ENCODE data around the gene BCDIN3D. TPM values are rescaled to one million over a fixed set of nuclear protein-coding genes. Genes with fewer than 3 reads are reported as not detected.

BCDIN3D gene
- total and polyA plus RNA-seq, 10 of the 15 experiments (the other 5 are each of a cell fraction or from before 2014, with no cell fraction given): 3.7 to 7.2 (median 6.4) TPM

- SMC1A ChIA-PET (ENCODE audit: uncharacterized antibody, unreplicated experiment): no interaction called here
- no peak overlapping the region for H3K9ac ChIP-seq (ENCODE audit: control insufficient read depth, insufficient read depth, low read length)
- H3K4me3 ChIP-seq: no peak overlapping the region
- H4K20me1 ChIP-seq (ENCODE audit: control insufficient read depth, insufficient read depth): no peaks in the 10 kb centered on the region
- peaks cover 0 to 3% of the 10 kb centered on the region in 2 experiments; a peak in 2 of 4 replicates for H3K36me3 ChIP-seq (ENCODE audit: control insufficient read depth in 2 of 2, insufficient read depth in 2 of 2, low read length in 1 of 2)
- H3K27me3 ChIP-seq (replicated peaks in 1 of 2; ENCODE audit: control insufficient read depth in 2 of 2, insufficient read depth in 2 of 2, low read length in 1 of 2): no peaks in the 10 kb centered on the region
- no peaks in the 10 kb centered on the region for H3K9me3 ChIP-seq (replicated peaks; ENCODE audit: control insufficient read depth, insufficient read depth, low read length)
- RAD21 ChIA-PET (ENCODE audit: unreplicated experiment): interaction anchor here (1.3 kb wide), 1 partner anchor 54 kb away, joined by 3 read pairs; the partner anchor contains the start of gene TMBIM6
- no peak overlapping the region for H2AFZ ChIP-seq (ENCODE audit: control insufficient read depth, low read depth, low read length)
- no peak for DNase-seq (ENCODE audit: low read depth, low spot score)
- no peaks in the 10 kb centered on the region for H3K4me1 ChIP-seq (ENCODE audit: control insufficient read depth, insufficient read depth, low read length)
- no peak for FAIRE-seq
- intact Hi-C loops (cut with micrococcal nuclease; ENCODE audit: unreplicated experiment) (no loop called here), in situ Hi-C loops (cut with MboI) (no loop called here)
- no TSS peak for BruUV-seq (replicated peaks)
- CTCF ChIA-PET: interaction anchor here (0.7 to 1.2 kb wide), 3 partner anchors 12 to 305 kb away, joined by 3 to 4 read pairs (median 3); no protein-coding TSS in a partner anchor
- 82% methylated on average over 32 of the region's 32 CpGs for WGBS (ENCODE audit: insufficient coverage, insufficient replicate concordance, low lambda C conversion rate, missing lambda C conversion rate)
- no peaks in the 10 kb centered on the region for H3K79me2 ChIP-seq (ENCODE audit: control insufficient read depth, insufficient read depth, low read length)
- no peak overlapping the region for H3K27ac ChIP-seq (ENCODE audit: control insufficient read depth, insufficient read depth)
- no peak overlapping the region for H3K4me2 ChIP-seq (ENCODE audit: control insufficient read depth, insufficient read depth)
- ATAC-seq: no peak
- POLR2A ChIA-PET: no interaction called here
- TF ChIP-seq BCL11A (IDR thresholded peaks at IDR 0.05; ENCODE audit: low read depth, low read length) (no peak), SIX5 (IDR thresholded peaks at IDR 0.05; ENCODE audit: low read depth, low read length, severe bottlenecking) (no peak), ZBTB40 (IDR thresholded peaks at IDR 0.05; ENCODE audit: borderline replicate concordance) (no peak), CBFB (IDR thresholded peaks at IDR 0.05; ENCODE audit: low read depth) (no peak), KDM1A (IDR thresholded peaks at IDR 0.05; ENCODE audit: borderline replicate concordance) (no peak), SIN3A (IDR thresholded peaks at IDR 0.05; ENCODE audit: low read depth, low read length) (no peak), EGR1 (IDR thresholded peaks at IDR 0.05; ENCODE audit: borderline replicate concordance in 1 of 2, low read depth in 2 of 2, low read length in 2 of 2) (no peak), IRF3 (IDR thresholded peaks at IDR 0.05) (no peak), IKZF2 (IDR thresholded peaks at IDR 0.05) (no peak), ATF2 (IDR thresholded peaks at IDR 0.05; ENCODE audit: low read length) (no peak), MYC (IDR thresholded peaks at IDR 0.05; ENCODE audit: insufficient read depth, insufficient read length, insufficient replicate concordance, low read length, severe bottlenecking) (no peak), ZBTB33 (IDR thresholded peaks at IDR 0.05) (no peak)
Measured at GRCh38 chr12:49794811-49795653, 47.9 kb downstream of the BCDIN3D start.
